CD4-positive, alpha-beta T cell (primary cell): ENCODE measurements around the gene HES1. TPM values are rescaled to one million over a fixed set of nuclear protein-coding genes. Genes with fewer than 3 reads are reported as not detected.
"Not testable (repeated sequence)": the region's sequence is repeated elsewhere in the genome, so short reads cannot be mapped to it uniquely, and the experiment has no call there.

Experiments used
- ATAC-seq: fragments of 200-7000 bp; cut with Tn5 transposase; one replicate; pipeline ENCODE4 v1.10.0; 2022; ENCODE audit warnings: mild to moderate bottlenecking; ENCODE audit not compliant: poor library complexity
- CTCF ChIA-PET: fragments of 350-600 bp; sonication (Branson Sonifier 250); formaldehyde crosslinking; loops from one replicate; lab custom pipeline; 2021; ENCODE audit warnings: antibody characterized with exemption, inconsistent platforms; lab: Charles Lee
- POLR2A ChIA-PET: fragments of 350-600 bp; sonication (Branson Sonifier 250); formaldehyde crosslinking; loops from one replicate; lab custom pipeline; 2021; ENCODE audit warnings: antibody characterized with exemption, inconsistent platforms; lab: Charles Lee
- DNase-seq, 14 experiments: peaks; one replicate each; pipeline ENCODE4 v3.0.0-alpha.2; 2013 to 2020; ENCODE audit warnings: mixed read lengths in 2 of 14
- H3K27ac ChIP-seq, 2 donors: one replicate each; pipeline versions ENCODE4 v1.5.1 to v1.7.0; 2013; ENCODE audit warnings: low read length in 2 of 2, low read depth in 1 of 2, mild to moderate bottlenecking in 1 of 2
- H3K27me3 ChIP-seq, 2 experiments: 1 replicate in 1 of 2; 2 replicates in 1 of 2; pipeline versions ENCODE4 v1.6.1 to v1.7.0; 2013; ENCODE audit warnings: low read length in 2 of 2, control low read depth in 1 of 2, mild to moderate bottlenecking in 1 of 2, moderate library complexity in 1 of 2; ENCODE audit not compliant: insufficient read depth in 2 of 2, control insufficient read depth in 1 of 2
- H3K36me3 ChIP-seq: one replicate; pipeline ENCODE4 v1.6.1; 2013; ENCODE audit warnings: low read length, control low read depth; ENCODE audit not compliant: insufficient read depth
- H3K4me1 ChIP-seq: one replicate; pipeline ENCODE4 v1.6.1; 2013; ENCODE audit warnings: low read length, control low read depth; ENCODE audit not compliant: insufficient read depth
- H3K4me3 ChIP-seq: one replicate; pipeline ENCODE4 v1.5.1; 2013; ENCODE audit warnings: mild to moderate bottlenecking, low read length, moderate library complexity
- H3K9me3 ChIP-seq, 2 experiments: 1 replicate in 1 of 2; 2 replicates in 1 of 2; pipeline versions ENCODE4 v1.6.1 to v1.7.0; 2013; ENCODE audit warnings: low read length in 2 of 2, mild to moderate bottlenecking in 2 of 2, control low read depth in 1 of 2, moderate library complexity in 1 of 2; ENCODE audit not compliant: control insufficient read depth in 1 of 2, insufficient read depth in 1 of 2
- H3K27ac Mint-ChIP-seq: one replicate; pipeline ENCODE4 v1.8.0; 2020; ENCODE audit warnings: mixed read lengths
- H3K27me3 Mint-ChIP-seq: one replicate; pipeline ENCODE4 v1.8.0; 2021; ENCODE audit warnings: mixed read lengths
- H3K36me3 Mint-ChIP-seq: one replicate; pipeline ENCODE4 v1.8.0; 2021; ENCODE audit warnings: low read depth, mixed read lengths
- H3K4me1 Mint-ChIP-seq: one replicate; pipeline ENCODE4 v1.8.0; 2021; ENCODE audit warnings: low read depth, mixed read lengths
- H3K4me3 Mint-ChIP-seq: one replicate; pipeline ENCODE4 v1.8.0; 2020; ENCODE audit warnings: mild to moderate bottlenecking, mixed read lengths
- H3K9me3 Mint-ChIP-seq: one replicate; pipeline ENCODE4 v1.8.0; 2020; ENCODE audit warnings: mixed read lengths
- CTCF ChIP-seq: fragments of 200-600 bp; IDR thresholded peaks from one replicate; pipeline ENCODE4 v1.8.0; 2022; ENCODE audit warnings: antibody characterized with exemption, mild to moderate bottlenecking
- intact Hi-C, 2 experiments: fragments of 100-400 bp; cut with DNase I in 1 of 2; cut with micrococcal nuclease in 1 of 2; formaldehyde crosslinking; loops; one replicate each; pipeline versions ENCODE4 v1.15.1 to v1.9.0; 2023 to 2025; cut with DNase I, micrococcal nuclease
- total RNA-seq, 174 experiments: library from RNA in 2 of 174; stranded (reverse) in 2 of 174; gene quantifications; one replicate each; pipeline ENCODE4 v1.2.3 and lab custom pipeline; 2021 to 2026

HES1 gene
- total RNA-seq, 2 experiments from 2014 or later: 0.89 to 1.5 TPM

- peaks cover 0 to 2% of the 10 kb centered on the region in 2 experiments for H3K27me3 ChIP-seq
- no peak for ATAC-seq
- no peaks in the 10 kb centered on the region for H3K36me3 Mint-ChIP-seq
Measured at GRCh38 chr3:194090716-194091115, 45.2 kb upstream of the HES1 start.

DNA sequence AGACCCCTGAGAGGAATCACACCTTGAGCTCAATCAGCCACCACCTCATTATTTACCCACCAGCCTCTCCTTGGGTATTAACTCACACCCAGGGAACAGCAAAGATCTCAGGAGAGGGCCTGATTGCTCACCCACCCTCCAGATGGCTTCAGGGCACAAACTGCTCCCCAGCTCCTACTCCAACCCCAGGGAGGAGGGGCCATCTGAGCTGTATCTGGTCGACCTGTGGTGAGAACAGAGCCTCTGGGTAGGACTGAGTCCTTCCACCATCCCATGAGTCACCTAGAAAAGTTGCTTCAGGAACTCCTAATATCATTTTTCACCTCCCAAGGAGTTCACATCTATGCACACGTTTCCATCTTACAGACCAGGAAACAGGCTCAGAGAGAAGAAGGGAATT lies 44.8 kb upstream of the HES1 start:
- CTCF ChIA-PET: no interaction called here
- H3K4me1 ChIP-seq: peaks cover 6% of the 10 kb centered on the region
- H3K4me3 ChIP-seq: no peak overlapping the region
- ATAC-seq (no peak), DNase-seq (no peak)
- no peak overlapping the region for H3K27ac ChIP-seq
- Mint-ChIP-seq H3K27me3 (no peaks in the 10 kb centered on the region), H3K4me3 (no peak overlapping the region), H3K9me3 (no peaks in the 10 kb centered on the region), H3K4me1 (peaks cover 12% of the 10 kb centered on the region), H3K36me3 (no peaks in the 10 kb centered on the region), H3K27ac (no peak overlapping the region)
- H3K27me3 ChIP-seq: peaks cover 0 to 2% of the 10 kb centered on the region in 2 experiments
- intact Hi-C loops: no loop called here
- TF ChIP-seq CTCF: no peak
- H3K9me3 ChIP-seq: no peaks in the 10 kb centered on the region
- POLR2A ChIA-PET: no interaction called here
- H3K36me3 ChIP-seq: no peaks in the 10 kb centered on the region

More at GRCh38 chr3:194090716-194091115, 45.2 kb upstream of the HES1 start:
- Histone ChIP-seq H3K27ac (no peak overlapping the region), H3K9me3 (no peaks in the 10 kb centered on the region), H3K36me3 (no peaks in the 10 kb centered on the region), H3K4me1 (peaks cover 5% of the 10 kb centered on the region), H3K4me3 (no peak overlapping the region)
- no peak overlapping the region for H3K4me3 Mint-ChIP-seq
- intact Hi-C loops: no loop called here
- CTCF ChIA-PET: no interaction called here
- no peaks in the 10 kb centered on the region for H3K9me3 Mint-ChIP-seq
- H3K27me3 Mint-ChIP-seq: no peaks in the 10 kb centered on the region
- no peak for DNase-seq
- POLR2A ChIA-PET: no interaction called here
- H3K4me1 Mint-ChIP-seq: peaks cover 9% of the 10 kb centered on the region
- no peak overlapping the region for H3K27ac Mint-ChIP-seq
- no peak for TF ChIP-seq CTCF

DNA sequence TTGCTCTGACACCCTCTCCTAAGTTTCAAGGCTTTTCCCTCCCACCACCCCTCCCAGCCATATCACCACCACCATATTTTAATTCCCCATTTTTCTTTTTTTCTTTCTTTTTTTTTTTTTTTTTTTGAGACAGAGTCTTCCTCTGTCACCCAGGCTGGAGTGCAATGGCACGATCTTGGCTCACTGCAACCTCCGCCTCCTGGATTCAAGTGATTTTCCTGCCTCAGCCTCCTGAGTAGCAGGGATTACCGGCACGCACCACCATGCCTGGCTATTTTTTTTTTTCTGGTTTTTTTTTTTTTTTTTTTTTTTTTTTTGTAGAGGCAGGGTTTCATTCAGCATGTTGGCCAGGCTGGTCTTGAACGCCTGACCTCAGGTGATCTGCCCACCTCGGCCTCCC lies 44.1 kb upstream of the HES1 start:
- intact Hi-C loops, H3K27ac ChIP-seq, H3K36me3 ChIP-seq, H3K4me3 ChIP-seq, H3K9me3 ChIP-seq, H3K9me3 Mint-ChIP-seq, H3K4me3 Mint-ChIP-seq, DNase-seq, CTCF ChIA-PET, H3K27ac Mint-ChIP-seq, H3K4me1 ChIP-seq, POLR2A ChIA-PET, H3K36me3 Mint-ChIP-seq, ATAC-seq, H3K27me3 ChIP-seq, H3K27me3 Mint-ChIP-seq: not testable (repeated sequence)
- H3K4me1 Mint-ChIP-seq: peaks cover 12% of the 10 kb centered on the region

DNA sequence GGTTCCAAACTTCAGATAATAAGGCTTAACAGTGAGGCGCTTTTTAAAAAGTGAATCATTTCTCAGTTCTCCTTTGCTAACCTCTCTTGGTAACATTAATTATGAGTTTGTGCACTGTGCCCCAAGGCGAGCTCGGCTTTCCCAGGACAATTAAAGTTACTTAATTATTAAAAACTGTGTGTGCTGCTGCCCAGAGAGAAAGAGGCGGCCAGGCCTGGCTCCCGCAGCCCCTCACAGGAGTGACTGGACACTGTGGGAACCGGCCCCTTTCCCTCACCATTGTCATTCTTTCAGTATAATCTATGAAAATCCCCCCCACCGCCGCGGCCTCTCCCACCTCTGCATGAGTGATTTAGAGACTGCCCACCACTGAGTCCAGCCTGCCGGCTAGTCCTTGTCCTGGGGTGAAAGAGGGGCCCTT lies 43.1 kb upstream of the HES1 start:
- Mint-ChIP-seq H3K4me3 (no peak overlapping the region), H3K27ac (no peak overlapping the region), H3K27me3 (no peaks in the 10 kb centered on the region), H3K9me3 (no peaks in the 10 kb centered on the region), H3K36me3 (no peaks in the 10 kb centered on the region), H3K4me1 (peaks cover 12% of the 10 kb centered on the region)
- ATAC-seq (no peak), DNase-seq (no peak)
- Histone ChIP-seq H3K27me3 (peaks cover 0 to 2% of the 10 kb centered on the region in 2 experiments), H3K27ac (no peak overlapping the region), H3K4me3 (no peak overlapping the region), H3K9me3 (no peaks in the 10 kb centered on the region), H3K36me3 (no peaks in the 10 kb centered on the region), H3K4me1 (peaks cover 6% of the 10 kb centered on the region)
- CTCF ChIA-PET: no interaction called here
- no peak for TF ChIP-seq CTCF
- POLR2A ChIA-PET: no interaction called here
- intact Hi-C loops: no loop called here
